ELR (cell line): ENCODE measurements around the gene DCDC2B.
"Not testable (repeated sequence)": the region's sequence is repeated elsewhere in the genome, so short reads cannot be mapped to it uniquely, and the experiment has no call there.

ENCODE experiments used
- DNase-seq: peaks from one replicate; pipeline ENCODE4 v3.0.0-alpha.2; 2015; ENCODE audit warnings: low read depth

Gene DCDC2B

DNA sequence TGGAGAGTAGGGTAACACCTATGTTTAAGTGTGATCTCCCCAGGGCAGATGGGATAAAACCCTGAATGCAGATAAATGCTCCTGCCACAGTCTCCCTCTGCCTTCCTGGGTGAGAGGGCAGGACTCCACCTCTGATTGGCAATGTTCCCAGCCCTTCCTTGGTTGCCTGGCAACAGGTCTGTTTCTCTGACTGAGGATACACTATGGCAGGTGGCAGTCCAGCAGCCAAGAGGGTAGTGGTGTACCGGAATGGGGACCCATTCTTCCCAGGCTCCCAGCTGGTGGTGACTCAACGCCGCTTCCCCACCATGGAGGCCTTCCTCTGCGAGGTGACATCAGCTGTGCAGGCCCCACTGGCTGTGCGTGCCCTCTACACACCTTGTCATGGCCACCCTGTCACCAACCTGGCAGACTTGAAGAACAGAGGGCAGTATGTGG lies at the start of gene DCDC2B:
Gene DCDC2B, plus strand, starts transcription at position 199 of the 438 bp plus-strand sequence. Its CDS starts 5 bp downstream, at position 204.
- DNase-seq = peak; percentile 54

DNA sequence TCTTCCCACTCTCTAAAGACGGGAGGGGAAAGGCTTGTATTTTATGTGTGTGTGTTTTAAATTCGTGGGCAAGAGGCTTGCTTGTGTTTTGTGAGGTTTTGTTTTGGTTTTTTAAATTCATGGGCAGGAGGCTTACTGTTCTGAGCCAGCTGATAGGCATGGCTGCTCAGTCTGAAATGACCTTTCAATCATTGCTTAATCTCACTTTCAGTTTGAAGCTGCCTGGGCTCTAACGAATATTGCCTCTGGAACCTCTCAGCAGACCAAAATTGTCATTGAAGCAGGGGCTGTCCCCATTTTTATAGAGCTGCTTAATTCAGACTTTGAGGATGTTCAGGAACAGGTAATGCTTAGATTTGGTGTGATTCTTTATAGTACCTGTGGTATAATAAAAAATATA lies 49.7 kb upstream of the DCDC2B start:
- no peak for DNase-seq

- DNase-seq = no peak
Observed at GRCh38 chr1:32163405-32163804, 45.5 kb upstream of the DCDC2B start.

DNA sequence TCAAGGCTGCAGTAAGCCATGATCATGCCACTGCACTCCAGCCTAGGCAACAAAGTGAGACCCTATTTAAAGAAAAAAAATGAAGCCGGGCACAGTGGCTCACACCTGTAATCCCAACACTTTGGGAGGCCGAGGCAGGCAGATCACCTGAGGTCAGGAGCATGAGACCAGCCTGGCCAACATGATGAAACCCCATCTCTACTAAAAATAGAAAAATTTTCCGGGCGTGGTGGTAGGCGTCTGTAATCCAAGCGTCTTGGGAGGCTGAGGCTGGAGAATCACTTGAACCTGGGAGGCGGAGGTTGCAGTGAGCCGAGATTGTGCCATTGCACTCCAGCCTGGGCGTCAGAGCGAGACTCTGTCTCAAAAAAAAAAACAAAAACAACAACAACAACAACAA lies 43.3 kb upstream of the DCDC2B start:
- DNase-seq = not testable (repeated sequence)

DNA sequence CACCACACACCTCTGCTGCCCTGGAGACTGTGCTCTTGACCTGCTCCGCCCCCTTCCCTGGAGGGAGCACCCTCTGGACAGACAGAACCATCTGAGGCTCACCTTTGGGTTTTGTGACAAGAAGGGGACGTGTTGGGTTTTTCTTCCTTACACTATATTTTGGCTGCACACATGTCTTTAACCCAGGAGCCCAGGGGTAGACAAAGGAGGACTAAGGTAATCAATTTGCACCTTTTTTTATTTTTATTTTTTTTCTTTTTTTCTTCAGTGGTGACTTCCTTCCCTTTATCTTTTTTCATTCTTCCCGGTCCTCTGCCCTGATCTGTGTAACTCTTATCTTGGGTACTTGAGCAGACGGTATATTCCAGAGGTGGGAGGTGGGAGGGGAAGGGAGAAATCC lies 37.9 kb upstream of the DCDC2B start:
- no peak for DNase-seq

DNA sequence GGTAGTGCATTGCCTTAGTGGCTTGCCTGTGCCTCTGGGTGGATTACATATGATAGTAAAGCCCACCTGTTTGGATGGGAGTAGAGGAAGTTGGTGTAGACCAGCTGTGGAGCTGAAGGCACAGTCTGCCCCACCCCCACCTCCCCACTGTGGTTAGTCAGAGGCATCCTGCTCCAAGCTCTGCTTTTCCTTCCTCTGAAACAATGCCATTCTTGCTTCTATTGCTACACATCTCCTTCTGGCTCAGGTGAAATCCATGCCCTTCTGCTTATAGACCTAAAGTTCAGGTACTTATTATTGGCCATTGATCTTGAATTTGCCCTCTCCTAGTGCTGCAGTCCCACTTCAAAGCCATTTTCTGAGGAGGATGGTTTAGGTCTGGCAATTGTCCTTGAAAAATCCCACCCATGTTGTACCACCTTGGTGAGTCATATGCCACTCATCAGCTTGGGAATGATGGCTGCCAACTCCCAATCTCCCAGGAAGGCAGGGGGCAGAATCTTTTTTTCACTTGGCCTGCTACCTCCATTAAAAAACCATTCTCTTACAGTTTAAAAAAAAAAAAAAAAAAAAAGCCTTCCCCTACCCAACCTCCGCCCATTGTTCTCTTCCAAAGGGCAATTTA lies 36.2 kb upstream of the DCDC2B start:
- peak; percentile 37 for DNase-seq

DNA sequence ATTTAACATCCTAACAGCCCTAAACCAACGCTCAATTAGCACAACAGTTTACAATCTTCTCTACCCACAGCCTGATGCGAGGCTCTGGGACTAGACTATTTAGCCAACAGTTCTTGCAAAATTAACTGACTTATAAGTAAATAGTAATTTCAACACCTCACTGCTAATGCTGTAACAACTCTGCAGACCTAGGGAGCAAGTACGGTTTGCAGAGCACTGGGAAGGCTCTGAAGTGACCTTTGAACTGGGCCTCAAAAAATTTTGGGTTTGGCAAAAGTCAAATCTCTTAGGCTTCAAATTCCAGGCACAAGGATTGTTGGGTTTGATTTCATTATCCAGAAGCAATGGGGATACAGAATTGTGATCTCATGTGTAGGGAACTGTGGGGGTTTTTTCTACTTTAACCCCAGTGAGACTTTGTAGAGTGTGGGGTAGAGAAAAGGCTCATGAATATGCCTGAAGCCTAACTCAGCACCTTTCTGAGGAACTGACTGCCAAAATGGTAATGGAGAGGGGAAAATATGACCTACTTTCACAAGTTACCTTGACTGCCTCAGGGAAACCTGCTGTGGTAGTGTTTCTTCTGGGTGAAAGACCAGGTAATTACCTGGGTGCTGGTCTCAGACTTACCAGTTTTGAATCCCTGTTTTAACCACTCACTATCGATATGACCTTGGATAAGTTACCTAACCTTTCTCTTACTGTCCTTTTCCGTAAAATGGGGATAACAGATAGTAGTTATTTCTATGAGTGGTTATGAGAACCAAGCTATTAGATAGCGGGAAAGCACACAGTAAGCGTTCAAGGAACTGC lies 30.3 kb upstream of the DCDC2B start:
- no peak for DNase-seq

- DNase-seq = no peak
Observed at GRCh38 chr1:32179193-32179442, 29.8 kb upstream of the DCDC2B start.

- peak; percentile 95 for DNase-seq
Observed at GRCh38 chr1:32179443-32180185, 29.3 kb upstream of the DCDC2B start, which contains the start of gene TXLNA. TSS of gene TXLNA (plus strand) at chr1:32179675. CDS start at chr1:32180346, 671 bp downstream.

- DNase-seq = peak; percentile 66
Observed at GRCh38 chr1:32180186-32181060, 28.5 kb upstream of the DCDC2B start.

GRCh38 chr1:32181065-32181464 lies 27.8 kb upstream of the DCDC2B start:
- no peak for DNase-seq

- no peak for DNase-seq
Observed at GRCh38 chr1:32181563-32181962, 27.3 kb upstream of the DCDC2B start.

GRCh38 chr1:32182060-32182459 lies 26.8 kb upstream of the DCDC2B start:
- no peak for DNase-seq

DNA sequence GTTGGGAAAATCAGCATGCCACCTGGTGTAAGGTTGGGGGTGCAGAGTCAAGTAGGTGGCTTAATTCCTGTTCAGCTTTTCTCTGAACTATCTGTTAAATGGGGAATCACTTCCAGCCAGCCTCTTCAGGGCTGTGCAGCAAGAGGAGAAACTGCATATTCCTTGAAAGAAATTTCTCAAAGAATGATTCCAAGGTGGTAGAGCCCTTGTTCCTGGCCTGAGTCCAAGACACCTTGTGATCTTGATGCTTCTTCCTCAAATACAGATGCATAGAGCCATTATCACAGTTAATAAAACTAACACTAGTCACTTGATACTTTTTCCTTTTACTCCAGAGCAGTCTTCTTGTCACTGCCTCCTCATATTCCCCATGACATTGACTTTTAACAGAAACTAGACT lies 24.2 kb upstream of the DCDC2B start:
- no peak for DNase-seq

- DNase-seq = no peak
Observed at GRCh38 chr1:32186077-32186476, 22.8 kb upstream of the DCDC2B start.

- DNase-seq = no peak
Observed at GRCh38 chr1:32186491-32186890, 22.4 kb upstream of the DCDC2B start.

- no peak for DNase-seq
Observed at GRCh38 chr1:32187850-32188249, 21.0 kb upstream of the DCDC2B start.

GRCh38 chr1:32192220-32192948 lies 16.5 kb upstream of the DCDC2B start:
- no peak for DNase-seq

DNA sequence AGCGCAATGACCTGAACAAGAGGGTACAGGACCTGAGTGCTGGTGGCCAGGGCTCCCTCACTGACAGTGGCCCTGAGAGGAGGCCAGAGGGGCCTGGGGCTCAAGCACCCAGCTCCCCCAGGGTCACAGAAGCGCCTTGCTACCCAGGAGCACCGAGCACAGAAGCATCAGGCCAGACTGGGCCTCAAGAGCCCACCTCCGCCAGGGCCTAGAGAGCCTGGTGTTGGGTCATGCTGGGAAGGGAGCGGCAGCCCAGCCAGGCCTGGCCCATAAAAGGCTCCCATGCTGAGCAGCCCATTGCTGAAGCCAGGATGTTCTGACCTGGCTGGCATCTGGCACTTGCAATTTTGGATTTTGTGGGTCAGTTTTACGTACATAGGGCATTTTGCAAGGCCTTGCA lies 13.9 kb upstream of the DCDC2B start:
- DNase-seq = no peak

DNA sequence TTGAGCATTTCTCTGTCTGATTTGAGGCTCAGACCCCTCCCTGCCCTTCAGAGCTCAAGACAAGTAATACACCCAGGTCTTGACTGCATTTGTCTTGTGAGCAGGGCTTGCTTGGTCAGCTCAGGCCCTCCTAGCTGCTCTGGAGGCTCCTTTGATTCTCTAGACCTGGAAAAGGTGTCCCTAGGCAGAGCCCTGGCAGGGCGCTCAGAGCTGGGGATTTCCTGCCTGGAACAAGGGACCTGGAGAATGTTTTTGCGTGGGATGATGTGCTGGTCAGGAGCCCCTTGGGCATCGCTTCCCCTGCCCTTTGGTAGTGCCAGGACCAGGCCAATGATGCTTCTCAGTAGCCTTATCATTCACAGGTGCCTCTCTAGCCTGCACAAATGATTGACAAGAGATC lies 13.4 kb upstream of the DCDC2B start:
- DNase-seq = no peak
